NT2/D1 (cell line): Measurements from ENCODE around the gene S100A16.
"Not testable (repeated sequence)": the region's sequence is repeated elsewhere in the genome, so short reads cannot be mapped to it uniquely, and the experiment has no call there.

Source experiments
- SUZ12 ChIP-seq: IDR thresholded peaks from 2 replicates; pipeline ENCODE4 v1.6.1; 2011; ENCODE audit not compliant: insufficient read length, insufficient read depth; ENCODE audit errors: extremely low read depth
- ZNF274 ChIP-seq: IDR thresholded peaks from 2 replicates; pipeline ENCODE4 v1.6.1; 2011; ENCODE audit warnings: mild to moderate bottlenecking, low read depth, low read length

DNA sequence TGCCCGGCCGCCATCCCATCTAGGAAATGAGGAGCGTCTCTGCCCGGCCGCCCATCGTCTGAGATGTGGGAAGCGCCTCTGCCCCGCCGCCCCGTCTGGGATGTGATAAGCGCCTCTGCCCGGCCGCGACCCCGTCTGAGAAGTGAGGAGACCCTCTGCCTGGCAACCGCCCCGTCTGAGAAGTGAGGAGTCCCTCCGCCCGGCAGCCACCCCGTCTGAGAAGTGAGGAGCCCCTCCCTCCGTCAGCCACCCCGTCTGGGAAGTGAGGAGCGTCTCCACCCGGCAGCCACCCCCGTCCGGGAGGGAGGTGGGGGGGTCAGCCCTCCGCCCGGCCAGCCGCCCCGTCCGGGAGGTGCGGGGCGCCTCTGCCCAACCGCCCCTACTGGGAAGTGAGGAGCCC is 30.1 kb downstream of the S100A16 start:
- TF ChIP-seq SUZ12, ZNF274: not testable (repeated sequence)
